ENCODE data around the gene DGCR6L.
"Not testable (repeated sequence)": the region's sequence is repeated elsewhere in the genome, so short reads cannot be mapped to it uniquely, and the experiment has no call there.

GRCh38 chr22:20313306-20314077, 6.4 kb downstream of the DGCR6L start:
- TF ChIP-seq, protein P1, sequence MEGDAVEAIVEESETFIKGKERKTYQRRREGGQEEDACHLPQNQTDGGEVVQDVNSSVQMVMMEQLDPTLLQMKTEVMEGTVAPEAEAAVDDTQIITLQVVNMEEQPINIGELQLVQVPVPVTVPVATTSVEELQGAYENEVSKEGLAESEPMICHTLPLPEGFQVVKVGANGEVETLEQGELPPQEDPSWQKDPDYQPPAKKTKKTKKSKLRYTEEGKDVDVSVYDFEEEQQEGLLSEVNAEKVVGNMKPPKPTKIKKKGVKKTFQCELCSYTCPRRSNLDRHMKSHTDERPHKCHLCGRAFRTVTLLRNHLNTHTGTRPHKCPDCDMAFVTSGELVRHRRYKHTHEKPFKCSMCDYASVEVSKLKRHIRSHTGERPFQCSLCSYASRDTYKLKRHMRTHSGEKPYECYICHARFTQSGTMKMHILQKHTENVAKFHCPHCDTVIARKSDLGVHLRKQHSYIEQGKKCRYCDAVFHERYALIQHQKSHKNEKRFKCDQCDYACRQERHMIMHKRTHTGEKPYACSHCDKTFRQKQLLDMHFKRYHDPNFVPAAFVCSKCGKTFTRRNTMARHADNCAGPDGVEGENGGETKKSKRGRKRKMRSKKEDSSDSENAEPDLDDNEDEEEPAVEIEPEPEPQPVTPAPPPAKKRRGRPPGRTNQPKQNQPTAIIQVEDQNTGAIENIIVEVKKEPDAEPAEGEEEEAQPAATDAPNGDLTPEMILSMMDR (IDR thresholded peaks at IDR 0.05): not testable (repeated sequence)
- not testable (repeated sequence) for TF ChIP-seq POLR2A (IDR thresholded peaks at IDR 0.05); POLR2AphosphoS5 (IDR thresholded peaks at IDR 0.05; ENCODE audit: insufficient read depth in 1 of 2, low read depth in 1 of 2)
